ENCODE results near the gene CYP3A4. TPM values are rescaled to one million over a fixed set of nuclear protein-coding genes. Genes with fewer than 3 reads are reported as not detected.

The CYP3A4 gene
- total and polyA plus RNA-seq, 9 of the 15 experiments (the other 6 are each of a cell fraction or from before 2014, with no cell fraction given): 0.07 to 0.08 TPM; not detected in 7

DNA sequence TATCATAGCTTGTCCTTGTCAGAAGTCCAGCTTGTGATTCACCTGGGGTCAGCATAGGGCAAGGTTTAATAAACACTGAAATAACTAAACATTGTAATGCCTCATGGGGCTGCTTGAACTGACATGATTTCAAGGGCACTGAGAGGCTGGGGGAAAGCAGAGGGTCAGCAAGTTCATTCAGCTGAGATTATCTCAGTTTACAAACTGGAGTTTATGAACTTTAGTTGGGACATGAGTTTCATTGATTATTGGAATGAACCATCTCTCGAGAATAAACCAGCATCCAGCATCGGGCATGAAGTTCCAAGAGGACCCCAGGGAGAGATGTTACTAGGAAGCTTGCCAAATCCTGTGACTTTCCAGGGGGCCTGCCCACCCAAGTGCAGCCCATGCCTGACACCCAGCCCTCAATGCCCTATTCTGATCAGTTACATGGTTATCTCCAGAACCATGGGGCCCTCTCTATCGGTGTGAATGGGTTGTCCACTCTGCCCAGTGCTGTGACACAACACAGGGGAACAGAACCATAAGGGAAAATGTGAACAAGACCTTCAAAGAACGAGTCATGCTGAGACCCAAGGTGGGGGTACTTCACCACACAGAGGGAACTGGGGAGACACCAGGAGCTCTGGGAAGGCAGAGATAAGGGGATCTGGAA is 41.1 kb downstream of the CYP3A4 start (continued):
- TF ChIP-seq, protein P1, sequence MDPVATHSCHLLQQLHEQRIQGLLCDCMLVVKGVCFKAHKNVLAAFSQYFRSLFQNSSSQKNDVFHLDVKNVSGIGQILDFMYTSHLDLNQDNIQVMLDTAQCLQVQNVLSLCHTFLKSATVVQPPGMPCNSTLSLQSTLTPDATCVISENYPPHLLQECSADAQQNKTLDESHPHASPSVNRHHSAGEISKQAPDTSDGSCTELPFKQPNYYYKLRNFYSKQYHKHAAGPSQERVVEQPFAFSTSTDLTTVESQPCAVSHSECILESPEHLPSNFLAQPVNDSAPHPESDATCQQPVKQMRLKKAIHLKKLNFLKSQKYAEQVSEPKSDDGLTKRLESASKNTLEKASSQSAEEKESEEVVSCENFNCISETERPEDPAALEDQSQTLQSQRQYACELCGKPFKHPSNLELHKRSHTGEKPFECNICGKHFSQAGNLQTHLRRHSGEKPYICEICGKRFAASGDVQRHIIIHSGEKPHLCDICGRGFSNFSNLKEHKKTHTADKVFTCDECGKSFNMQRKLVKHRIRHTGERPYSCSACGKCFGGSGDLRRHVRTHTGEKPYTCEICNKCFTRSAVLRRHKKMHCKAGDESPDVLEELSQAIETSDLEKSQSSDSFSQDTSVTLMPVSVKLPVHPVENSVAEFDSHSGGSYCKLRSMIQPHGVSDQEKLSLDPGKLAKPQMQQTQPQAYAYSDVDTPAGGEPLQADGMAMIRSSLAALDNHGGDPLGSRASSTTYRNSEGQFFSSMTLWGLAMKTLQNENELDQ (CRISPR knock-in tag; IDR thresholded peaks at IDR 0.05; ENCODE audit: borderline replicate concordance): no peak
- TF ChIP-seq ETV1 (tag; conservative IDR thresholded peaks at IDR 0.05; ENCODE audit: low read depth): no peak
- TF ChIP-seq, protein P2, sequence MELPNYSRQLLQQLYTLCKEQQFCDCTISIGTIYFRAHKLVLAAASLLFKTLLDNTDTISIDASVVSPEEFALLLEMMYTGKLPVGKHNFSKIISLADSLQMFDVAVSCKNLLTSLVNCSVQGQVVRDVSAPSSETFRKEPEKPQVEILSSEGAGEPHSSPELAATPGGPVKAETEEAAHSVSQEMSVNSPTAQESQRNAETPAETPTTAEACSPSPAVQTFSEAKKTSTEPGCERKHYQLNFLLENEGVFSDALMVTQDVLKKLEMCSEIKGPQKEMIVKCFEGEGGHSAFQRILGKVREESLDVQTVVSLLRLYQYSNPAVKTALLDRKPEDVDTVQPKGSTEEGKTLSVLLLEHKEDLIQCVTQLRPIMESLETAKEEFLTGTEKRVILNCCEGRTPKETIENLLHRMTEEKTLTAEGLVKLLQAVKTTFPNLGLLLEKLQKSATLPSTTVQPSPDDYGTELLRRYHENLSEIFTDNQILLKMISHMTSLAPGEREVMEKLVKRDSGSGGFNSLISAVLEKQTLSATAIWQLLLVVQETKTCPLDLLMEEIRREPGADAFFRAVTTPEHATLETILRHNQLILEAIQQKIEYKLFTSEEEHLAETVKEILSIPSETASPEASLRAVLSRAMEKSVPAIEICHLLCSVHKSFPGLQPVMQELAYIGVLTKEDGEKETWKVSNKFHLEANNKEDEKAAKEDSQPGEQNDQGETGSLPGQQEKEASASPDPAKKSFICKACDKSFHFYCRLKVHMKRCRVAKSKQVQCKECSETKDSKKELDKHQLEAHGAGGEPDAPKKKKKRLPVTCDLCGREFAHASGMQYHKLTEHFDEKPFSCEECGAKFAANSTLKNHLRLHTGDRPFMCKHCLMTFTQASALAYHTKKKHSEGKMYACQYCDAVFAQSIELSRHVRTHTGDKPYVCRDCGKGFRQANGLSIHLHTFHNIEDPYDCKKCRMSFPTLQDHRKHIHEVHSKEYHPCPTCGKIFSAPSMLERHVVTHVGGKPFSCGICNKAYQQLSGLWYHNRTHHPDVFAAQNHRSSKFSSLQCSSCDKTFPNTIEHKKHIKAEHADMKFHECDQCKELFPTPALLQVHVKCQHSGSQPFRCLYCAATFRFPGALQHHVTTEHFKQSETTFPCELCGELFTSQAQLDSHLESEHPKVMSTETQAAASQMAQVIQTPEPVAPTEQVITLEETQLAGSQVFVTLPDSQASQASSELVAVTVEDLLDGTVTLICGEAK (IDR thresholded peaks at IDR 0.05): no peak
- TF ChIP-seq, protein P2 (CRISPR knock-in tag; IDR thresholded peaks at IDR 0.05): no peak
- no peak for TF ChIP-seq LEF1 (IDR thresholded peaks at IDR 0.05)
- TF ChIP-seq SRSF9 (IDR thresholded peaks at IDR 0.05; ENCODE audit: borderline replicate concordance, low read depth, low read length): no peak
- TF ChIP-seq MAFG (tag; conservative IDR thresholded peaks at IDR 0.05): no peak

Measured in K562 (cell line).